HG03045 (cell line): ENCODE measurements around the gene SERPINB7.

Experiments used
- ATAC-seq: cut with Tn5 transposase; IDR thresholded peaks from one replicate; pipeline ENCODE4 v1.9.1; 2021; ENCODE audit warnings: mild to moderate bottlenecking, moderate library complexity; ENCODE audit not compliant: unreplicated experiment

The SERPINB7 gene

GRCh38 chr18:63843008-63843407 is 67.8 kb downstream of the SERPINB7 start:
- no peak for ATAC-seq

GRCh38 chr18:63844254-63844653 is 69.0 kb downstream of the SERPINB7 start:
- peak; percentile 49 for ATAC-seq

- peak; percentile 48 for ATAC-seq
Measured at GRCh38 chr18:63848159-63848558, 72.9 kb downstream of the SERPINB7 start.

GRCh38 chr18:63850020-63850419 is 74.8 kb downstream of the SERPINB7 start:
- no peak for ATAC-seq

- no peak for ATAC-seq
Measured at GRCh38 chr18:63850636-63851035, 75.4 kb downstream of the SERPINB7 start.
